K562 (cell line): Measurements from ENCODE around the gene ARHGEF40. TPM values are rescaled to one million over a fixed set of nuclear protein-coding genes. Genes with fewer than 3 reads are reported as not detected.

Experiments
- SIRT6 ChIP-seq: IDR thresholded peaks from one replicate; pipeline ENCODE4 v1.6.1; 2012; ENCODE audit warnings: low read depth, mild to moderate bottlenecking, control low read depth, inconsistent platforms, low read length, moderate library complexity
- STAT6 ChIP-seq: sonication (generic); formaldehyde crosslinking; IDR thresholded peaks from 2 replicates; pipeline ENCODE4 v1.8.1; 2023; ENCODE audit warnings: mild to moderate bottlenecking, missing genetic modification reagents
- polyA plus RNA-seq, 8 experiments: library from polyadenylated mRNA; depleted of rRNA in 4 of 8; stranded (reverse) in 5 of 8; unstranded in 3 of 8; fragments of >200 nt; fragmentation: Nextera tagmentation in 2 of 8; fragmentation: Illumina TruSeq in 1 of 8; extraction: Ambion mirVana in 2 of 8; extraction: Trizol in 1 of 8; gene quantifications; 2 replicates each; pipeline versions ENCODE4 v1.2.1 to v1.2.3, GENCODE V29; 2011 to 2014; ENCODE audit warnings: inconsistent platforms in 1 of 8, missing spikeins in 1 of 8
- total RNA-seq, 7 experiments: library from RNA; depleted of rRNA in 6 of 7; stranded (reverse); fragments of >200 nt in 6 of 7; fragmentation: Illumina TruSeq in 2 of 7; extraction: Trizol in 2 of 7; gene quantifications; 2 replicates each; pipeline versions ENCODE4 v1.2.1 to v1.2.3, GENCODE V29; 2011 to 2021; ENCODE audit warnings: low replicate concordance in 1 of 7
- TF ChIP-seq, protein P1 (sequence below), 2 experiments: fragments of 450-650 bp; formaldehyde crosslinking in 1 of 2; IDR thresholded peaks; 2 replicates each; pipeline versions ENCODE4 v1.4.0 to v1.6.1; 2014 to 2020; ENCODE audit warnings: mild to moderate bottlenecking in 2 of 2, borderline replicate concordance in 1 of 2, low read depth in 1 of 2
- TF ChIP-seq, protein P2 (sequence below): fragments of 450-650 bp; formaldehyde crosslinking; IDR thresholded peaks from 2 replicates; pipeline ENCODE4 v1.4.0; 2020; ENCODE audit warnings: mild to moderate bottlenecking, moderate library complexity
- TF ChIP-seq, protein P3 (sequence below), 3 experiments: IDR thresholded peaks in 2 of 3; conservative IDR thresholded peaks in 1 of 3; 2 replicates each; pipeline ENCODE4 v1.5.1; 2011 to 2012; ENCODE audit warnings: low read length in 3 of 3, mild to moderate bottlenecking in 3 of 3, control low read depth in 2 of 3, improper control_type of control experiment in 1 of 3, inconsistent platforms in 1 of 3, low read depth in 1 of 3, mixed read lengths in 1 of 3, moderate library complexity in 1 of 3; ENCODE audit not compliant: insufficient read depth in 2 of 3

The ARHGEF40 gene
- total and polyA plus RNA-seq, 9 of the 15 experiments (the other 6 are each of a cell fraction or from before 2014, with no cell fraction given) = 0.42 to 6.3 (median 3.8) TPM

GRCh38 chr14:21066882-21067502, 3.1 kb upstream of the ARHGEF40 start (continued):
- TF ChIP-seq, protein P1, sequence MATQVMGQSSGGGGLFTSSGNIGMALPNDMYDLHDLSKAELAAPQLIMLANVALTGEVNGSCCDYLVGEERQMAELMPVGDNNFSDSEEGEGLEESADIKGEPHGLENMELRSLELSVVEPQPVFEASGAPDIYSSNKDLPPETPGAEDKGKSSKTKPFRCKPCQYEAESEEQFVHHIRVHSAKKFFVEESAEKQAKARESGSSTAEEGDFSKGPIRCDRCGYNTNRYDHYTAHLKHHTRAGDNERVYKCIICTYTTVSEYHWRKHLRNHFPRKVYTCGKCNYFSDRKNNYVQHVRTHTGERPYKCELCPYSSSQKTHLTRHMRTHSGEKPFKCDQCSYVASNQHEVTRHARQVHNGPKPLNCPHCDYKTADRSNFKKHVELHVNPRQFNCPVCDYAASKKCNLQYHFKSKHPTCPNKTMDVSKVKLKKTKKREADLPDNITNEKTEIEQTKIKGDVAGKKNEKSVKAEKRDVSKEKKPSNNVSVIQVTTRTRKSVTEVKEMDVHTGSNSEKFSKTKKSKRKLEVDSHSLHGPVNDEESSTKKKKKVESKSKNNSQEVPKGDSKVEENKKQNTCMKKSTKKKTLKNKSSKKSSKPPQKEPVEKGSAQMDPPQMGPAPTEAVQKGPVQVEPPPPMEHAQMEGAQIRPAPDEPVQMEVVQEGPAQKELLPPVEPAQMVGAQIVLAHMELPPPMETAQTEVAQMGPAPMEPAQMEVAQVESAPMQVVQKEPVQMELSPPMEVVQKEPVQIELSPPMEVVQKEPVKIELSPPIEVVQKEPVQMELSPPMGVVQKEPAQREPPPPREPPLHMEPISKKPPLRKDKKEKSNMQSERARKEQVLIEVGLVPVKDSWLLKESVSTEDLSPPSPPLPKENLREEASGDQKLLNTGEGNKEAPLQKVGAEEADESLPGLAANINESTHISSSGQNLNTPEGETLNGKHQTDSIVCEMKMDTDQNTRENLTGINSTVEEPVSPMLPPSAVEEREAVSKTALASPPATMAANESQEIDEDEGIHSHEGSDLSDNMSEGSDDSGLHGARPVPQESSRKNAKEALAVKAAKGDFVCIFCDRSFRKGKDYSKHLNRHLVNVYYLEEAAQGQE (IDR thresholded peaks at IDR 0.05; ENCODE audit: borderline replicate concordance) = 0 out of 2 replicates have a peak, but pooled peaks have one; percentile 24
- TF ChIP-seq, protein P1 (CRISPR knock-in tag; IDR thresholded peaks at IDR 0.05; ENCODE audit: low read depth) = no peak
- TF ChIP-seq, protein P2, sequence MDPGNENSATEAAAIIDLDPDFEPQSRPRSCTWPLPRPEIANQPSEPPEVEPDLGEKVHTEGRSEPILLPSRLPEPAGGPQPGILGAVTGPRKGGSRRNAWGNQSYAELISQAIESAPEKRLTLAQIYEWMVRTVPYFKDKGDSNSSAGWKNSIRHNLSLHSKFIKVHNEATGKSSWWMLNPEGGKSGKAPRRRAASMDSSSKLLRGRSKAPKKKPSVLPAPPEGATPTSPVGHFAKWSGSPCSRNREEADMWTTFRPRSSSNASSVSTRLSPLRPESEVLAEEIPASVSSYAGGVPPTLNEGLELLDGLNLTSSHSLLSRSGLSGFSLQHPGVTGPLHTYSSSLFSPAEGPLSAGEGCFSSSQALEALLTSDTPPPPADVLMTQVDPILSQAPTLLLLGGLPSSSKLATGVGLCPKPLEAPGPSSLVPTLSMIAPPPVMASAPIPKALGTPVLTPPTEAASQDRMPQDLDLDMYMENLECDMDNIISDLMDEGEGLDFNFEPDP = no peak
- no peak for TF ChIP-seq STAT6
- TF ChIP-seq, protein P3, sequence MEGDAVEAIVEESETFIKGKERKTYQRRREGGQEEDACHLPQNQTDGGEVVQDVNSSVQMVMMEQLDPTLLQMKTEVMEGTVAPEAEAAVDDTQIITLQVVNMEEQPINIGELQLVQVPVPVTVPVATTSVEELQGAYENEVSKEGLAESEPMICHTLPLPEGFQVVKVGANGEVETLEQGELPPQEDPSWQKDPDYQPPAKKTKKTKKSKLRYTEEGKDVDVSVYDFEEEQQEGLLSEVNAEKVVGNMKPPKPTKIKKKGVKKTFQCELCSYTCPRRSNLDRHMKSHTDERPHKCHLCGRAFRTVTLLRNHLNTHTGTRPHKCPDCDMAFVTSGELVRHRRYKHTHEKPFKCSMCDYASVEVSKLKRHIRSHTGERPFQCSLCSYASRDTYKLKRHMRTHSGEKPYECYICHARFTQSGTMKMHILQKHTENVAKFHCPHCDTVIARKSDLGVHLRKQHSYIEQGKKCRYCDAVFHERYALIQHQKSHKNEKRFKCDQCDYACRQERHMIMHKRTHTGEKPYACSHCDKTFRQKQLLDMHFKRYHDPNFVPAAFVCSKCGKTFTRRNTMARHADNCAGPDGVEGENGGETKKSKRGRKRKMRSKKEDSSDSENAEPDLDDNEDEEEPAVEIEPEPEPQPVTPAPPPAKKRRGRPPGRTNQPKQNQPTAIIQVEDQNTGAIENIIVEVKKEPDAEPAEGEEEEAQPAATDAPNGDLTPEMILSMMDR (IDR thresholded peaks at IDR 0.05 in 2 of 3, conservative IDR thresholded peaks at IDR 0.05 in 1 of 3; ENCODE audit: insufficient read depth in 2 of 3, low read depth in 1 of 3, low read length in 3 of 3) = peak; percentile 15 to 51 (median 49); a peak in 4 of 6 replicates
- no peak for TF ChIP-seq SIRT6
